Measurements from ENCODE around the gene NFE2L3.
"Not testable (repeated sequence)": the region's sequence is repeated elsewhere in the genome, so short reads cannot be mapped to it uniquely, and the experiment has no call there.

Gene NFE2L3

GRCh38 chr7:26159243-26159642, 7.2 kb downstream of the NFE2L3 start:
- no peak for TF ChIP-seq CTCF (IDR thresholded peaks at IDR 0.05; ENCODE audit: insufficient read depth, low read depth, low read length, missing control alignments)
- no peak for DNase-seq (ENCODE audit: low read depth)

GRCh38 chr7:26160896-26161295, 8.9 kb downstream of the NFE2L3 start:
- H3K4me3 ChIP-seq (ENCODE audit: low read length): no peak overlapping the region
- no peak for DNase-seq (ENCODE audit: low read depth)
- TF ChIP-seq CTCF (IDR thresholded peaks at IDR 0.05; ENCODE audit: insufficient read depth, low read depth, low read length, missing control alignments): no peak

More at GRCh38 chr7:26159243-26159642, 7.2 kb downstream of the NFE2L3 start:
- H3K4me3 ChIP-seq (ENCODE audit: low read length): no peak overlapping the region

- no peak for TF ChIP-seq CTCF (IDR thresholded peaks at IDR 0.05; ENCODE audit: insufficient read depth, low read depth, low read length, missing control alignments)
- H3K4me3 ChIP-seq (ENCODE audit: low read length): no peak overlapping the region
- no peak for DNase-seq (ENCODE audit: low read depth)
Measured at GRCh38 chr7:26162431-26162830, 10.4 kb downstream of the NFE2L3 start.

- H3K4me3 ChIP-seq (ENCODE audit: low read length); DNase-seq (ENCODE audit: low read depth): not testable (repeated sequence)
Measured at GRCh38 chr7:26163804-26164203, 11.8 kb downstream of the NFE2L3 start.

GRCh38 chr7:26165950-26166683, 14.1 kb downstream of the NFE2L3 start:
- no peak for DNase-seq (ENCODE audit: low read depth)
- TF ChIP-seq CTCF (IDR thresholded peaks at IDR 0.05; ENCODE audit: insufficient read depth, low read depth, low read length, missing control alignments): no peak
- no peak overlapping the region for H3K4me3 ChIP-seq (ENCODE audit: low read length)

GRCh38 chr7:26166684-26167266, 14.8 kb downstream of the NFE2L3 start:
- no peak overlapping the region for H3K4me3 ChIP-seq (ENCODE audit: low read length)
- DNase-seq (ENCODE audit: low read depth): no peak
- TF ChIP-seq CTCF (IDR thresholded peaks at IDR 0.05; ENCODE audit: insufficient read depth, low read depth, low read length, missing control alignments): no peak

- peak; percentile 48 for DNase-seq (ENCODE audit: low read depth)
- TF ChIP-seq CTCF (IDR thresholded peaks at IDR 0.05; ENCODE audit: insufficient read depth, low read depth, low read length, missing control alignments): no peak
- H3K4me3 ChIP-seq (ENCODE audit: low read length): no peak overlapping the region
Measured at GRCh38 chr7:26167303-26167934, 15.4 kb downstream of the NFE2L3 start.

Measured in epithelial cell of esophagus (primary cell).